ENCODE results near the gene TUBB3.
A peak's percentile ranks its signal among the peaks of the same experiment; 100 is the strongest.
"Not testable (repeated sequence)": the region's sequence is repeated elsewhere in the genome, so short reads cannot be mapped to it uniquely, and the experiment has no call there.

The TUBB3 gene

DNA sequence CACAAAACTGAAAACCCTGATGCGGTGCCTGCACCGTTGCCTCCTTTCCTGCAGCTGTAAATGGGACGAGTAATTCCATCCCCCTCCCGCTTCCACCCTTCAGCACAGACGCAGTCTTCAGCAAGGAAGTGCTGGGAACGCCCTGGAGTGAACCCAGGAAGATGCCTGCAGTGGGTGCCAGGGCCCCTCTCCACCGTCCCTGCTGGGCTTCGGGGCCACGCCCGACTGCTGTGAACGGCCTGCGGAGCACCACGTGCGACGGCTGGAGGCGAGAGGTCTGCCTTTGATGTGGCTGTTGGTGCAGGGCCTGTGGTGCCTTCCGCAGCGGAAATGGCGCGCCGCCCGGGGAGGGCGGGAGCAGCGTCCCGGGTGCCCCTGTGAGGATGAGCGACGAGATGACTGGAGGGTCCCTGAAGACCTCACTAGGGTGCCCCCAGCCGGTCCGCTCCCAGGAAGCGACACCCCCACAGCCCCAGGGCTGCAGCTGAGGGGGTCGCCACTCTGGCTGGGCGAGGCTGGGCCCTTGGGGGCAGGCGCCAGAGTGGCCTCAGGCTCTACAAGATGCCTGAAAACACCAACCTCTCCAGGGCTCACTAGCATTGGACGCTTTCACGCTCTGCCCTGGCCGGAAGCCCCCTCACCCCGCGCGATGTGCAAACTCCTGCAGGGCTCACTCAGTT lies 5.2 kb upstream of the TUBB3 start:
- peak in 32 of 51 donors; percentile 15 to 89 (median 39) for DNase-seq

DNA sequence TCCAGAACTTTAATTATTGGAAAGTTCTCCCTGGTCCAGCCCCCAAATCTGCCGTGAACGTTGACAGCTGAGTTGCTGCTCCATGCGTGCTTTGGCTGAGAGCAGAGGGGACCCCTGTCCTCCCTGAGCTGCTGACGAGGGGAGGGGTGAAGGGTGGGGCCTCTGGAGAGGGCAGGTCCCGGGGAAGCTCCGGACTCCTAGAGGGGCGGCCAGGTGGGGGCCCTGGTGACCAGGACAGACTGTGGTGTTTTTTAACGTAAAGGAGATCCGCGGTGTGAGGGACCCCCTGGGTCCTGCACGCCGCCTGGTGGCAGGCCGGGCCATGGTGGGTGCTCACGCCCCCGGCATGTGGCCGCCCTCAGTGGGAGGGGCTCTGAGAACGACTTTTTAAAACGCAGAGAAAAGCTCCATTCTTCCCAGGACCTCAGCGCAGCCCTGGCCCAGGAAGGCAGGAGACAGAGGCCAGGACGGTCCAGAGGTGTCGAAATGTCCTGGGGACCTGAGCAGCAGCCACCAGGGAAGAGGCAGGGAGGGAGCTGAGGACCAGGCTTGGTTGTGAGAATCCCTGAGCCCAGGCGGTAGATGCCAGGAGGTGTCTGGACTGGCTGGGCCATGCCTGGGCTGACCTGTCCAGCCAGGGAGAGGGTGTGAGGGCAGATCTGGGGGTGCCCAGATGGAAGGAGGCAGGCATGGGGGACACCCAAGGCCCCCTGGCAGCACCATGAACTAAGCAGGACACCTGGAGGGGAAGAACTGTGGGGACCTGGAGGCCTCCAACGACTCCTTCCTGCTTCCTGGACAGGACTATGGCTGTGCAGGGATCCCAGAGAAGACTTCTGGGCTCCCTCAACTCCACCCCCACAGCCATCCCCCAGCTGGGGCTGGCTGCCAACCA lies 4.4 kb upstream of the TUBB3 start, which contains the start of gene MC1R:
Gene MC1R (plus strand): TSS at position 410 of the 895 bp plus-strand sequence. CDS start 397 bp downstream, at position 807.
- peak in 2 of 51 donors; percentile 7 to 22 for DNase-seq

DNA sequence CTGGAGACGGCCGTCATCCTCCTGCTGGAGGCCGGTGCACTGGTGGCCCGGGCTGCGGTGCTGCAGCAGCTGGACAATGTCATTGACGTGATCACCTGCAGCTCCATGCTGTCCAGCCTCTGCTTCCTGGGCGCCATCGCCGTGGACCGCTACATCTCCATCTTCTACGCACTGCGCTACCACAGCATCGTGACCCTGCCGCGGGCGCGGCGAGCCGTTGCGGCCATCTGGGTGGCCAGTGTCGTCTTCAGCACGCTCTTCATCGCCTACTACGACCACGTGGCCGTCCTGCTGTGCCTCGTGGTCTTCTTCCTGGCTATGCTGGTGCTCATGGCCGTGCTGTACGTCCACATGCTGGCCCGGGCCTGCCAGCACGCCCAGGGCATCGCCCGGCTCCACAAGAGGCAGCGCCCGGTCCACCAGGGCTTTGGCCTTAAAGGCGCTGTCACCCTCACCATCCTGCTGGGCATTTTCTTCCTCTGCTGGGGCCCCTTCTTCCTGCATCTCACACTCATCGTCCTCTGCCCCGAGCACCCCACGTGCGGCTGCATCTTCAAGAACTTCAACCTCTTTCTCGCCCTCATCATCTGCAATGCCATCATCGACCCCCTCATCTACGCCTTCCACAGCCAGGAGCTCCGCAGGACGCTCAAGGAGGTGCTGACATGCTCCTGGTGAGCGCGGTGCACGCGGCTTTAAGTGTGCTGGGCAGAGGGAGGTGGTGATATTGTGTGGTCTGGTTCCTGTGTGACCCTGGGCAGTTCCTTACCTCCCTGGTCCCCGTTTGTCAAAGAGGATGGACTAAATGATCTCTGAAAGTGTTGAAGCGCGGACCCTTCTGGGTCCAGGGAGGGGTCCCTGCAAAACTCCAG lies 3.4 kb upstream of the TUBB3 start:
- no peak for DNase-seq

DNA sequence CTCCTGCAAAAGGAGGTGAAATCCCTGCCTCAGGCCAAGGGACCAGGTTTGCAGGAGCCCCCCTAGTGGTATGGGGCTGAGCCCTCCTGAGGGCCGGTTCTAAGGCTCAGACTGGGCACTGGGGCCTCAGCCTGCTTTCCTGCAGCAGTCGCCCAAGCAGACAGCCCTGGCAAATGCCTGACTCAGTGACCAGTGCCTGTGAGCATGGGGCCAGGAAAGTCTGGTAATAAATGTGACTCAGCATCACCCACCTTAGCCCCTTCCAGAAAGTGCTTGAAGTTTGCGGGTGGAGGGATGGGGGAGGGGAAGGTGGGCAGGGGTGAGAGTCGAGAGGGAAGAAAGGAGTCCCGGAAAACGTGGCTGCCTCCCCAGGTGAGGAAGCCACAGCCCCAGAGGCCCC lies 2.4 kb upstream of the TUBB3 start:
- DNase-seq: no peak

DNA sequence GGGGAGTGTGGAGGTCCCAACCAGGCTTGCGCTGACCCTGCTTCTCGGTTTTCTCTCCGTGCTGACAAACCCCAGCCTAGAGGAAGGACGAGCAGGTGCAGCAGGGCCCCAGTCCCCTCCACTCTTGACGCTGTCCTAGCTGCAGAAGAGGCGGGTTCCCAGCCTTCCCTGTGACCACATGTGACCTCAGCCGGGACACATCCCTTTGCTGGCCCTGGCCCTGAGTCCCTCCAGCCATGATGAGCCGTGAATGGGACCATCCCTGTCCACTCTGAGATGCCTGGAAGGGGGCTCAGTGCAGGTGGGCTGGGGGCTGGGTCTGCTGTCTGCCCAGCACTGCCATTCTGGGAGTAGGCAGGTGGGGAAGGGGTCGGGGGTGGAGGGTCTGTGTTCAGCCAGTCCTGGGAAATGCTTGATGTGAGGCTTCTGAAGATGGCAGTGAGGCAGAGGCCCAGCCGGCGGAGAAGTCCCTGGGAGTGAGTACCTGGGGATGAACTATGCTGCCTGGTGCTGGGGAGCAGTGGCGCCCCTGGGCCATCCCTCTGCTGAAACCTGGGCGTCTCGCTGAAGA lies 1.9 kb upstream of the TUBB3 start:
- no peak for DNase-seq

DNA sequence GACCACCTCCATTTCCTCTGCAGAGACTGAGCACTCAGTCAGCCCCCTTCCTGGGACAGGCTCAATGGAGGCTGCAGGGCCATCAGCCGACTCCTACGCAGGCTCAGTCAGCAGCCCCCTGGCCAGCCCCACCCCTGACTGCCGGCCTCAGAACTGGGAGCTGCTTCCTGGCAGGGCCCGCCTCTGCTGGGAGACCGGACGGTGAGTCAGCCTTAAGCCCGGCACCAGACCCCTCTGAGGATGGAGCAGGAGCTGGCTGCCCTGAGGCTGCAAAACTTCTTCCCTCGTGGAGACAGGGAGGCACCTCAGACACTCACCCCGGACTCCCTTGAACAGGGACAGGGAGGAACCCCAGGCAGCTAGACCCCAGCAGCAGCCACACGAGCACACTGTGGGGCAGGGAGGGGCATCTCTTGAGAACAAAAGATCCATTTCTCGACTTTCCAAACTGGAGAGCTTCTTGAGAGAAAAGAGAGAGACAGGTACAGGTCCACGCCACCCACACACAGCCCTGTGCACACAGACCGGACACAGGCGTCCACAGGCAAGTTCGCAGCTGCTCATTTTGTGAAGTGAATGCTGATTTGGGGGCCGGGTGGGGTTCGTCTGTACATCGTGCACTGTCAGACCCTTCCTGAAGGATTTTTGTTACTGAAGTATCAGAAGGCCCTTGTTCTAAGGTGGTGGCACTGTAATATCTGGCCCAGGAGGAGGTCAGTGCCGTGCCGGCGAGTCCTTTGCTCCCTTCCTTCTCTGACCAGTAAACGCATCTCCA lies 1.3 kb upstream of the TUBB3 start:
- DNase-seq: peak in 19 of 51 donors; percentile 18 to 84 (median 35)

DNA sequence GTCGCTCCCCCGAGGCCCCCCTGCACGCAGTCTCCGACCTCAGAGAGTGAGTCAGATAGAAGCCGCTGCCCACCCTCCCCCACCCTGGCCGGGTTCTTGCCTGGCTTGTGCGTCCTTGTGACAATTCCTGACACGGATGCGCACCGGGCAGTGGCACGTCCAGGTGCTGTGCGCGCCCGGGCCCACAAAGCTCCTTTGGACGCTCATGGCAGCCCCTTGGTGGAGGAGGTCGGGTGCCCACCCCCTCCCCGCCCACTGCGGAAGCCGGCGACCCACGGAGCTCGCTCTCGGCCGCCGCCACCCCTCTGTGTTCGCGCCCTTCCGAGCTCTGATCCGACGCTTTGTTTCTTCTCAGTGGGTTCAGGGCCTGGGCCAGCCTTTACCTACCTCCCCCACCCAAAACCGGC lies 662 bp upstream of the TUBB3 start:
- DNase-seq: peak in 34 of 51 donors; percentile 17 to 88 (median 48)

DNA sequence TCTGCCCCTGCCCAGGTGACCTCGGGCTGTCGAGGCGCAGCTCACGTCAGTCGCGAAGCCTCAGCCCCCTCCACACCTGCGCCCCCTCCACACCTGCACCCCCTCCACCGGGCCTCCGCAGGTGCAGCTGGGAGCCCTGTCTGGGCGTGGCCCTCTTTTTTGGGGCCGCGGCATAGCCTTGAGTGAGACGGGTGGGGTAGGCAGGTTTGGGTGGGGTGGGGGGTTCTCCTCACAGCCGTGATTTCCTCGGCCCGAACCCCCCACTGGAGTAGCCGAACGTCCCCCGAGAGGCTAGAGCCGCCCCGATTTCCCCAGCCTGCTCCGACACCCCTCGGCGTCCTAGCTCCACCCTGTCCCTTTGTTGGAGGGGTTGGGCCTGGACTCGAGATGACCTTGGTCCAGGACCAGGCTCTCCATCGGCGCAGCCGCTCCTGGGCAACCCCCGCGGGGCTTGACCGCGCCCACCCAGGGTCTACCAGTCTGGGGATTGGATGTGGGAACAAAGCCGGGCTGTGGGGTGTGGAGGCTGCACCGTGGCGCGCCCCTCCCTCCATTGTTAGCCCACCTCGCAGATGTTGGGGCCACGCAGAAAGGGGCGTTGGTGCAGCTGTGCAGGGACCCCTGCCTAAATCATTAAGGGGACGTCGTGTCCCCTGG lies 626 bp downstream of the TUBB3 start:
- DNase-seq: peak in 3 of 51 donors; percentile 11 to 27 (median 22)

DNA sequence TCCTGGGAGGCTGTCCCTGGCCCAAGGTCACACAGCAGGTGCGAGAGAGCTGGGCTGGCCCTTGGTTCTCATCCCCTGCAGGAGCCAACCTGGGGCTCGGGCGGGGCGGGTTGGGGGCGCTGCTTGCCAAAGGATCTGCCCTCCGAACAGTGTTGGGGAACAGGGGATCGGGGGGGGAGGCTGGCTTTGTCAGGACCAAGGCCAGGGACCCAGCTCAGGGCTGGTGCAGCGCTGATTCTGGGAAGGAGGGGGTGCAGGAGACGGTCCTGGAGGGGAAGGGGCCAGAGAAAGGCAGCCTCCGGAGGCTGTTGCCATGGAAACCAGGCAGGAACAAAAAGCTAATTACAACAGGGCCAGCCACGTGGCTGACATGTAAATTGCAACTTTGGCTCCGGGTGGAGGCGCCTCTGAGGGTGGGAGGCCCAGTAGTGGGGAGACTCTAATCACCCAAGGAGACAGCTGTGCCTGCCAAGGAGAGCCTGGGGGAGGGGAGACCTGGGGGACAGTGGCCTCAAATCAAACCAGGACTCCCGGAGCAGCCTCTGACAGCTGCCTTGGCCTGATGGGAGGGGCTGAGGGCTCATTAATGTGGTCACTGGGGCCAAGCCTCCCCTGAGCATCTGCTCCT lies 1.3 kb downstream of the TUBB3 start:
- DNase-seq: peak in 27 of 51 donors; percentile 12 to 59 (median 43)

DNA sequence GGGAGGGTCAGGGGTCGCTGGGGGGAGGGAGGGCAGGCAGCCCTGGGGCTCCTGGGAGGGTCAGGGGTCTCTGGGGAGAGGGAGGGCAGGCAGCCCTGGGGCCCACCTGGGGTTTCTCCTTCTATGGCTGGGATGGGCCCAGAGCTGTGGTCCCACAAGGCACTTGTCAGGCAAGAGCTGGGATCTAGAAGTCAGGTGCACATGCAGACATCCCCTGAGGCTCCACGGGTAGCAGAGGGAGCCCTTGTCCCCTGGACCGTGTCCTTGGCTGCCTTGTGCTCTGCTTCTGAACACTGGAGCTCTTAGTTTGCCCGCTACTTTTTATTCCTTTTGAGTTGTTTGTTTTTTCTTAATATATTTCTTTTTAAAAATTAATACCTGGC lies 1.8 kb downstream of the TUBB3 start:
- DNase-seq: no peak

DNA sequence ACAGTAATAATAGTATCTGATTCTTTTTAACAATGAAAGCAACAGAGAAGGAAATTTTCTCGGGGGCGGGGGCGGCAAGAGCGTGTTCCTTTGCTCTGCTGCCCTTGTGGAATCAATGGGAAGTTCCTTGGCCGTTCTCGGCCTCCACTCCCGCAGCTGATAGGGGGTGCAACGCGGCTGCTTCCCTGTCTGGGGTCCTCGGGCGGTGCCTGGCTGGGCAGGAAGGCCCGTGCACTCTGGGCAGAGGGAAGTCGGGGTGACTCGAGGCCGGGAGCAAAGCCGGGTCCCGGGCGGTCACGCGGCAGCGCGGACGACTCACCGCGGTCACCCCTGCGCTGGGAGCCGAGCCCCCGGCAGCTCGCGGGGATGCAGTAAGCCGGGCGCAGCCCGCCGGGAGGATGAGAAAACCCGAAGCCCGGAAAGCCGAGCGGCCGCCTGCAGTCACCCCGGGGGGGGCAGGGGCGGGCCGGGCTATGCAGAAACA lies 2.5 kb downstream of the TUBB3 start:
- peak in 1 of 51 donors; percentile 39 for DNase-seq

DNA sequence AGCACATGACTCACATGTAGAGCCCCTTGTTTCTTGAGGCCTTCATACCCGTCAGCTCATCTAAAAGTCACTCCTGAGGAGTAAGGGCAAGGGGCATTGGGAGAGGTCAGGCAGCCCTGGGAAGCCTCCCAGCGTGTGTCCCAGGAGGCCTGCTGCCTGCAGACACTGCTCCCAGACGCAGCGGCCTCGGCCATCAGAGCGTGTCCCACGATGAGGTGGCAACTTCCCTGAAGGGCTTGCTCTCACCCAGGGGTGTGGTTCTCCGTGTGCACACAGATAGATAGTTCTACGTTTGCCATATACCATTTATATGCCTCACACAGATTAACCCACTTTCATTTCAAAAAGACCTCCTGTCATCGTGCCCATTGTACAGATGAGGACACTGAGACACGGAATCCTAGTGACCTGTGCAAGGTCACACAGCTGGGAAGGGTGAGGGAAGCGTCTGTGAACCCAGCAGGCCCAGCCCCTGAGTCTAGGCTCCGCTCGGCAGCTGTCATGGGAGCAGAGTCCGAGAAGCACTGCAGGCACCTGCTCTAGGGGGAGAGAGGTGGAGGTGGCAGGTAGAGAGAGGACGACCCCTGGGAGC lies 8.3 kb downstream of the TUBB3 start:
- DNase-seq: no peak

DNA sequence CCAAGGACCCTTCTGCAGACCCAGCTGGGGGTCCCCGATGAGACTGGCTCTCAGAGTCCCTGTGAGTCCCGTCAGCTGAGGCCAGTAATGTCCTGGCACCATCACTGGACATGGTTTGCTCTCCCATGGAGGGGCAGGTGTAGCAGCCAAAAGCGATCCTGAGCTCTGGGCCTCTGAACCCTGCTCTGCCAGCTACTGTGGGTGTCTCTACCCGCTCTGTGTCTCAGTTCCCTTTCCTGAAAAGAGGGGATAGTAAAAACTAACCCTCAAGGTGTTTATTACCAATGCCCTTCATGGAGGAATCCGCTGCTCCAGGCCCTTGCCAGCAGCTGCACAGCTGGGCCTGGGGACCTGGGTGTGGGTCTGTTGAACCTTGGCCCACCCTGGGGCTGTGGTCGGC lies 8.8 kb downstream of the TUBB3 start:
- no peak for DNase-seq

DNA sequence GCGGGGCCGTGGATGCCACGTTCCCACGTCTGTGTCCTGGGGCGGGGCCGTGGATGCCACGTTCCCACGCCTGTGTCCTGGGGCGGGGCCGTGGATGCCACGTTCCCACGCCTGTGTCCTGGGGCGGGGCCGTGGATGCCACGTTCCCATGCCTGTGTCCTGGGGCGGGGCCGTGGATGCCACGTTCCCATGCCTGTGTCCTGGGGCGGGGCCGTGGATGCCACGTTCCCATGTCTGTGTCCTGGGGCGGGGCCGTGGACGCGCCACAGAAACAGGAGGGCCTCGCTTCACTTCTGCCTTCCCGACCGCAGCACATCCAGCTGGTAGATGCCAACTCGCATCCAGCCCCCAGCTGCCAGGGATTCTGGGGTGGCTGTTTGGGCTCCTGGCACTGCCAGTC lies 10.9 kb downstream of the TUBB3 start:
- DNase-seq: not testable (repeated sequence)

DNA sequence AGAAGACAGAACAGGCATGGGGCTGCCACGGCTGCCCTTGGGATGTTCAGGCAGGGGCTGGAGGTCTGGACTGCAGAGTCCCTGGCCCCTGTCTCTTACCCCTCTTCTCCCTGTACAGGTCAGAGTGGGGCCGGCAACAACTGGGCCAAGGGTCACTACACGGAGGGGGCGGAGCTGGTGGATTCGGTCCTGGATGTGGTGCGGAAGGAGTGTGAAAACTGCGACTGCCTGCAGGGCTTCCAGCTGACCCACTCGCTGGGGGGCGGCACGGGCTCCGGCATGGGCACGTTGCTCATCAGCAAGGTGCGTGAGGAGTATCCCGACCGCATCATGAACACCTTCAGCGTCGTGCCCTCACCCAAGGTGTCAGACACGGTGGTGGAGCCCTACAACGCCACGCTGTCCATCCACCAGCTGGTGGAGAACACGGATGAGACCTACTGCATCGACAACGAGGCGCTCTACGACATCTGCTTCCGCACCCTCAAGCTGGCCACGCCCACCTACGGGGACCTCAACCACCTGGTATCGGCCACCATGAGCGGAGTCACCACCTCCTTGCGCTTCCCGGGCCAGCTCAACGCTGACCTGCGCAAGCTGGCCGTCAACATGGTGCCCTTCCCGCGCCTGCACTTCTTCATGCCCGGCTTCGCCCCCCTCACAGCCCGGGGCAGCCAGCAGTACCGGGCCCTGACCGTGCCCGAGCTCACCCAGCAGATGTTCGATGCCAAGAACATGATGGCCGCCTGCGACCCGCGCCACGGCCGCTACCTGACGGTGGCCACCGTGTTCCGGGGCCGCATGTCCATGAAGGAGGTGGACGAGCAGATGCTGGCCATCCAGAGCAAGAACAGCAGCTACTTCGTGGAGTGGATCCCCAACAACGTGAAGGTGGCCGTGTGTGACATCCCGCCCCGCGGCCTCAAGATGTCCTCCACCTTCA lies 11.7 kb downstream of the TUBB3 start:
- no peak for DNase-seq

DNA sequence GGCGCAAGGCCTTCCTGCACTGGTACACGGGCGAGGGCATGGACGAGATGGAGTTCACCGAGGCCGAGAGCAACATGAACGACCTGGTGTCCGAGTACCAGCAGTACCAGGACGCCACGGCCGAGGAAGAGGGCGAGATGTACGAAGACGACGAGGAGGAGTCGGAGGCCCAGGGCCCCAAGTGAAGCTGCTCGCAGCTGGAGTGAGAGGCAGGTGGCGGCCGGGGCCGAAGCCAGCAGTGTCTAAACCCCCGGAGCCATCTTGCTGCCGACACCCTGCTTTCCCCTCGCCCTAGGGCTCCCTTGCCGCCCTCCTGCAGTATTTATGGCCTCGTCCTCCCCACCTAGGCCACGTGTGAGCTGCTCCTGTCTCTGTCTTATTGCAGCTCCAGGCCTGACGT lies 12.5 kb downstream of the TUBB3 start:
- not testable (repeated sequence) for DNase-seq

DNA sequence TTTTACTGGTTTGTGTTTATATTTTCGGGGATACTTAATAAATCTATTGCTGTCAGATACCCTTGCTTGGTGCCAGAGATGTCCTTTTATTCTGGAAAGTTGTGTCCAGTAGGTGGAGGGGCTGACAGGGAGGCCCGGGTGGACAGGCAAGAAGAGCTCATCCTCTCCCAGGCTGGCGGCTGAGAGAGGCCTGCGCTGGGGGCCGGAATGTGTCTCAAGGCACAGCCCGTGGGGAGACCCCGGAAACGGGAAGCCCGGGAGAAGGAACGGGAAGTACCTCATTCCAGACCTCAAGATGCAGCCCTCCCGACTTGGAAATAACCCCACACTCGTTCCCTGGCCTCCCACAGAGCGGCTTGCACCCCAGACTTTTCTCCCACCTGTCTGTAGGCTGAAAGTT lies 12.9 kb downstream of the TUBB3 start:
- DNase-seq: no peak

DNA sequence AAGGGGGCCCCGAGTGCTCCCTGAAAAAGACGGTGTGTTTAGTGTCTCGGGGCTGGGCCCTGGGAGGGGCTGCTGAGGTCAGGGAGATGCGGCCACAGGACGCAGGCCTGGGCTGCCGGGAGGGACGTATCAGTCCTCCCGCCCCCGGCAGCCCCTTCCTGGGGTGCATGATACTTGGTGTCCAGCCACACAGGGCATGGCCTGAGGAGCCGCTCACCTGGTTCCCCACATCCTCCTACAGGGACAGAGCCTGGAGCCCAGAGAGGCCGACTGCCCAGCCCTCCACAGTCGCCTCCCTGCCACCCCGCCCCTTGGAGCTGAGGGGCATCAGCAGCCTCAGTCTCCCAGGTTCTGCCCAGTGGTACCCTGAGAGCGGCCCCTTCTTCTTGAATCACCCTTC lies 13.4 kb downstream of the TUBB3 start:
- no peak for DNase-seq

Data from hypothalamus (tissue), 51 donors.